Osteoblast (primary cell): ENCODE measurements around the gene ANO5. TPM values are rescaled to one million over a fixed set of nuclear protein-coding genes. Genes with fewer than 3 reads are reported as not detected.
"Not testable (repeated sequence)": the region's sequence is repeated elsewhere in the genome, so short reads cannot be mapped to it uniquely, and the experiment has no call there.

ENCODE experiments used
- DNase-seq: peaks from one replicate; pipeline ENCODE4 v3.0.0; 2011; ENCODE audit warnings: low spot score, mixed read lengths; ENCODE audit not compliant: insufficient read length; ENCODE audit errors: missing footprints
- H2AFZ ChIP-seq: 2 replicates; pipeline ENCODE4 v1.6.0; 2011; ENCODE audit warnings: mild to moderate bottlenecking, low read length
- H3K27ac ChIP-seq: 2 replicates; pipeline ENCODE4 v1.5.1; 2011; ENCODE audit warnings: mild to moderate bottlenecking, low read depth, low read length, moderate library complexity
- H3K27me3 ChIP-seq: 2 replicates; pipeline ENCODE4 v1.6.0; 2012; ENCODE audit warnings: mild to moderate bottlenecking, control low read depth, inconsistent platforms, low read length, moderate library complexity; ENCODE audit not compliant: insufficient read depth
- H3K36me3 ChIP-seq: 2 replicates; pipeline ENCODE4 v1.5.1; 2011; ENCODE audit warnings: mild to moderate bottlenecking, low read length, control low read depth, moderate library complexity; ENCODE audit not compliant: insufficient read depth
- H3K4me1 ChIP-seq: 2 replicates; pipeline ENCODE4 v1.5.1; 2011; ENCODE audit warnings: mild to moderate bottlenecking, low read length, control low read depth, moderate library complexity; ENCODE audit not compliant: insufficient read depth
- H3K4me2 ChIP-seq: 2 replicates; pipeline ENCODE4 v1.6.0; 2011; ENCODE audit warnings: mild to moderate bottlenecking, low read length; ENCODE audit not compliant: insufficient read depth
- H3K4me3 ChIP-seq: fragments of 200-600 bp; sonication (generic); 3 replicates; pipeline ENCODE4 v1.5.1; 2012; ENCODE audit warnings: mild to moderate bottlenecking, low read length, inconsistent platforms; ENCODE audit not compliant: insufficient read depth
- H3K79me2 ChIP-seq: 2 replicates; pipeline ENCODE4 v1.6.0; 2012; ENCODE audit warnings: mild to moderate bottlenecking, low read length, control low read depth, inconsistent platforms; ENCODE audit not compliant: insufficient read depth
- H3K9me3 ChIP-seq: 2 replicates; pipeline ENCODE4 v1.5.1; 2011; ENCODE audit warnings: low read depth, low read length, control low read depth
- H4K20me1 ChIP-seq: 2 replicates; pipeline ENCODE4 v1.6.0; 2012; ENCODE audit warnings: mild to moderate bottlenecking, low read length, control low read depth; ENCODE audit not compliant: insufficient read depth
- CTCF ChIP-seq: IDR thresholded peaks from 2 replicates; pipeline ENCODE4 v1.5.1; 2011; ENCODE audit warnings: mild to moderate bottlenecking, low read depth, low read length, moderate library complexity; ENCODE audit errors: extremely low read depth
- total RNA-seq: library from RNA; depleted of rRNA; stranded (reverse); fragments of >200 nt; gene quantifications from 2 replicates; pipeline ENCODE4 v1.2.3, GENCODE V29; 2012

ANO5 gene
- total RNA-seq, 1 donor, result 1.1 TPM

DNA sequence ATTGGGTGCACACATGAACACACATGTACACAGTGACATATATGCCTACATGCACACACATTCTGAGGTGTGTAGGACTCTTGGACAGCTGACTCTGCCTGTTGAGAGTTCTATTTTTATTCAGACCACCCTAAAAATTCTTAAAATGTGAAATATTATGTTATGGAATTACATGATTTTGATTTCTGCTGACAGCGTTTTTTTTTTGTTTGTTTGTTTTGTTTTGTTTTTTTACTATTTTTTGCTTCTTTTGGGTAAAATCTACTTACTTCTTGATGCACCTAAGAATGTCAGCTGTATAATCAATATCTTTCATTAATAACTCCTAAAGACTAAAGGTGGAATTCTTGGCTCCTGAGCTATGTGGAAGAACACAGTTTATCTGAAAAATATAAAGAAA, 64.0 kb downstream of the ANO5 start:
- no peaks in the 10 kb centered on the region for H3K79me2 ChIP-seq
- no peak overlapping the region for H3K27ac ChIP-seq
- H3K36me3 ChIP-seq, result no peaks in the 10 kb centered on the region
- H3K27me3 ChIP-seq, result no peaks in the 10 kb centered on the region
- TF ChIP-seq CTCF, result no peak
- H3K4me2 ChIP-seq, result no peak overlapping the region
- H3K4me1 ChIP-seq, result no peaks in the 10 kb centered on the region
- DNase-seq, result no peak
- no peak overlapping the region for H2AFZ ChIP-seq
- no peaks in the 10 kb centered on the region for H3K9me3 ChIP-seq
- H3K4me3 ChIP-seq, result no peak overlapping the region
- H4K20me1 ChIP-seq, result no peaks in the 10 kb centered on the region

DNA sequence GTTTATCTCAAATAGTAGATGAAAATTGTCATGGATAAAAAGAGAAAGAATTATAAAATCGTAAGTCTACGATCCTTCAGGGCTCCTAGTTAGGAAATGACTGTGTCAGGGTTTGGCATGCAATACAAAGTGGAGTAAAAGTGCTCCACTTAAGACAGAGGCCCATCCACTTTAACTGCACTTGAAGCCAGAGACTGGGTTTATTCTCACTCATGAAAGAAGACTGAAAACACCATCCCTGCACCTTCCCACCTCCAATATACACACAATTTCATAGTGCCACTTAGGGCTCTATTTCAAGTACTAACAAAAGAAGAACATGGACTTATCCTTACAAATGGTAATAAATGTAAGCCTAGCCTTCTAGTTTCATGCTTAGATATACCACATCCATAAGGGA, 70.7 kb downstream of the ANO5 start:
- no peak for TF ChIP-seq CTCF
- Histone ChIP-seq H3K9me3 (no peaks in the 10 kb centered on the region), H3K4me3 (no peak overlapping the region), H3K79me2 (no peaks in the 10 kb centered on the region), H3K4me1 (no peaks in the 10 kb centered on the region), H3K27ac (no peak overlapping the region), H2AFZ (no peak overlapping the region), H3K4me2 (no peak overlapping the region), H4K20me1 (no peaks in the 10 kb centered on the region), H3K36me3 (no peaks in the 10 kb centered on the region), H3K27me3 (no peaks in the 10 kb centered on the region)
- DNase-seq, result no peak

- H3K36me3 ChIP-seq, H4K20me1 ChIP-seq, H3K4me1 ChIP-seq, H3K4me2 ChIP-seq, H3K27me3 ChIP-seq, H3K79me2 ChIP-seq, H3K27ac ChIP-seq, H3K9me3 ChIP-seq, DNase-seq, H2AFZ ChIP-seq, H3K4me3 ChIP-seq: not testable (repeated sequence)
Measured at GRCh38 chr11:22268983-22269624, 76.2 kb downstream of the ANO5 start.

DNA sequence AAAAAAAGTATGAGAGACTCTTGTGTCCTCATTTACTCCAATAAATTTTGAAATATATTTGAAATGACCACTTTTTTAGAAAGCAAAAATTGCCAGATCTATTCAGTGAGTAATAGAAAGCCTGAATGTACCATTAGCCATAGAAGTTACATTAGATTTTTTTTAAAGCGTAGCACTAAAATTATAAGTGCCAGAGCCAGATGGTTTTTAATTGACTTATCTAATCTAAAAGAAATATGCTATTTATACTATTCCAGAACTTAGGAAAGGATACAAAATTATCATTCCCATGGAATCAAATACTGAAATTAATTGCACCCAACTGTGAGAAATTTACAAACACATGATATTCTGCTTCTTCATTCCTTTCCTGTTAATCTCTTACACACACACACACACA, 80.9 kb downstream of the ANO5 start:
- DNase-seq, result no peak
- H3K4me1 ChIP-seq, result no peaks in the 10 kb centered on the region
- H3K27ac ChIP-seq, result no peak overlapping the region
- H2AFZ ChIP-seq, result no peak overlapping the region
- H3K4me2 ChIP-seq, result no peak overlapping the region
- H3K27me3 ChIP-seq, result no peaks in the 10 kb centered on the region
- no peaks in the 10 kb centered on the region for H3K36me3 ChIP-seq
- H3K9me3 ChIP-seq, result no peaks in the 10 kb centered on the region
- H4K20me1 ChIP-seq, result no peaks in the 10 kb centered on the region
- TF ChIP-seq CTCF, result no peak
- no peak overlapping the region for H3K4me3 ChIP-seq
- H3K79me2 ChIP-seq, result no peaks in the 10 kb centered on the region
